Occipital lobe (tissue), 2 donors: ENCODE measurements around the gene CLDN10. TPM values are rescaled to one million over a fixed set of nuclear protein-coding genes. Genes with fewer than 3 reads are reported as not detected.
"Not testable (repeated sequence)": the region's sequence is repeated elsewhere in the genome, so short reads cannot be mapped to it uniquely, and the experiment has no call there.

Experiments used
- DNase-seq: peaks from one replicate; lab custom pipeline; 2025; lab: John Stamatoyannopoulos, UW
- total RNA-seq: library from RNA; depleted of rRNA; stranded (reverse); fragments of >200 nt; gene quantifications from one replicate; pipeline ENCODE4 v1.2.3, GENCODE V29; 2014

Gene CLDN10
- total RNA-seq: 2.3 TPM

GRCh38 chr13:95552539-95553441 lies at the start of gene CLDN10:
Gene CLDN10 (plus strand): TSS chr13:95552720. CDS start chr13:95552754, 34 bp downstream.
- no peak for DNase-seq

- no peak for DNase-seq
Measured at GRCh38 chr13:95503662-95504061, 48.9 kb upstream of the CLDN10 start.

GRCh38 chr13:95505265-95505664 lies 47.3 kb upstream of the CLDN10 start:
- DNase-seq: no peak

GRCh38 chr13:95505986-95506385 lies 46.5 kb upstream of the CLDN10 start:
- DNase-seq: no peak

- no peak for DNase-seq
Measured at GRCh38 chr13:95507991-95508390, 44.5 kb upstream of the CLDN10 start.

GRCh38 chr13:95508996-95509395 lies 43.5 kb upstream of the CLDN10 start:
- DNase-seq: no peak

GRCh38 chr13:95509521-95510310 lies 42.8 kb upstream of the CLDN10 start:
- no peak for DNase-seq

- DNase-seq: no peak
Measured at GRCh38 chr13:95510950-95511349, 41.6 kb upstream of the CLDN10 start.

GRCh38 chr13:95512424-95512823 lies 40.1 kb upstream of the CLDN10 start:
- DNase-seq: no peak

GRCh38 chr13:95512957-95513356 lies 39.6 kb upstream of the CLDN10 start:
- DNase-seq: no peak

- DNase-seq: not testable (repeated sequence)
Measured at GRCh38 chr13:95515606-95516005, 36.9 kb upstream of the CLDN10 start.

GRCh38 chr13:95516021-95516420 lies 36.5 kb upstream of the CLDN10 start:
- DNase-seq: no peak

GRCh38 chr13:95516492-95516891 lies 36.0 kb upstream of the CLDN10 start:
- DNase-seq: no peak

GRCh38 chr13:95523598-95523997 lies 28.9 kb upstream of the CLDN10 start:
- DNase-seq: no peak

- DNase-seq: no peak
Measured at GRCh38 chr13:95524264-95524901, 28.1 kb upstream of the CLDN10 start.

- no peak for DNase-seq
Measured at GRCh38 chr13:95527955-95528354, 24.6 kb upstream of the CLDN10 start.

- DNase-seq: no peak
Measured at GRCh38 chr13:95530178-95530577, 22.3 kb upstream of the CLDN10 start.

- no peak for DNase-seq
Measured at GRCh38 chr13:95533545-95534160, 18.9 kb upstream of the CLDN10 start.

GRCh38 chr13:95535243-95535642 lies 17.3 kb upstream of the CLDN10 start:
- DNase-seq: no peak

GRCh38 chr13:95536632-95537241 lies 15.8 kb upstream of the CLDN10 start:
- DNase-seq: no peak

- no peak for DNase-seq
Measured at GRCh38 chr13:95540888-95541287, 11.6 kb upstream of the CLDN10 start.
